ENCODE results near the gene F2RL3.
"Not testable (repeated sequence)": the region's sequence is repeated elsewhere in the genome, so short reads cannot be mapped to it uniquely, and the experiment has no call there.

F2RL3 gene

GRCh38 chr19:16888629-16889365 lies at the start of gene F2RL3:
Gene F2RL3 (plus strand): TSS chr19:16888999. CDS start chr19:16889190, 191 bp downstream.
- DNase-seq = no peak

GRCh38 chr19:16841391-16841926 lies 47.3 kb upstream of the F2RL3 start:
- DNase-seq = no peak

GRCh38 chr19:16846901-16847300 lies 41.9 kb upstream of the F2RL3 start:
- no peak for DNase-seq

GRCh38 chr19:16847430-16847829 lies 41.4 kb upstream of the F2RL3 start:
- DNase-seq = no peak

- no peak for DNase-seq
Measured at GRCh38 chr19:16849168-16849567, 39.6 kb upstream of the F2RL3 start.

GRCh38 chr19:16850133-16850532 lies 38.7 kb upstream of the F2RL3 start:
- peak; percentile 27 for DNase-seq

- peak; percentile 28 for DNase-seq
Measured at GRCh38 chr19:16851031-16851712, 37.6 kb upstream of the F2RL3 start.

- no peak for DNase-seq
Measured at GRCh38 chr19:16853066-16853465, 35.7 kb upstream of the F2RL3 start.

- DNase-seq = no peak
Measured at GRCh38 chr19:16856091-16856490, 32.7 kb upstream of the F2RL3 start.

- DNase-seq = no peak
Measured at GRCh38 chr19:16859626-16860025, 29.2 kb upstream of the F2RL3 start.

GRCh38 chr19:16860118-16860517 lies 28.7 kb upstream of the F2RL3 start:
- no peak for DNase-seq

- DNase-seq = no peak
Measured at GRCh38 chr19:16861011-16861410, 27.8 kb upstream of the F2RL3 start.

- no peak for DNase-seq
Measured at GRCh38 chr19:16861834-16862233, 27.0 kb upstream of the F2RL3 start.

- DNase-seq = no peak
Measured at GRCh38 chr19:16862826-16863415, 25.9 kb upstream of the F2RL3 start.

GRCh38 chr19:16867211-16867610 lies 21.6 kb upstream of the F2RL3 start:
- no peak for DNase-seq

GRCh38 chr19:16868423-16869130 lies 20.2 kb upstream of the F2RL3 start:
- no peak for DNase-seq

GRCh38 chr19:16869331-16869972 lies 19.3 kb upstream of the F2RL3 start:
- DNase-seq = no peak

GRCh38 chr19:16871871-16872270 lies 16.9 kb upstream of the F2RL3 start:
- DNase-seq = no peak

- no peak for DNase-seq
Measured at GRCh38 chr19:16872728-16873127, 16.1 kb upstream of the F2RL3 start.

- DNase-seq = no peak
Measured at GRCh38 chr19:16873594-16873993, 15.2 kb upstream of the F2RL3 start.

- no peak for DNase-seq
Measured at GRCh38 chr19:16874250-16874977, 14.4 kb upstream of the F2RL3 start.

GRCh38 chr19:16874978-16875299 lies 13.9 kb upstream of the F2RL3 start:
- DNase-seq = not testable (repeated sequence)
